ENCODE data around the gene NRN1. TPM values are rescaled to one million over a fixed set of nuclear protein-coding genes. Genes with fewer than 3 reads are reported as not detected.

Gene NRN1
- total RNA-seq, 1 donor from 2014 or later, result 40.8 TPM

DNA sequence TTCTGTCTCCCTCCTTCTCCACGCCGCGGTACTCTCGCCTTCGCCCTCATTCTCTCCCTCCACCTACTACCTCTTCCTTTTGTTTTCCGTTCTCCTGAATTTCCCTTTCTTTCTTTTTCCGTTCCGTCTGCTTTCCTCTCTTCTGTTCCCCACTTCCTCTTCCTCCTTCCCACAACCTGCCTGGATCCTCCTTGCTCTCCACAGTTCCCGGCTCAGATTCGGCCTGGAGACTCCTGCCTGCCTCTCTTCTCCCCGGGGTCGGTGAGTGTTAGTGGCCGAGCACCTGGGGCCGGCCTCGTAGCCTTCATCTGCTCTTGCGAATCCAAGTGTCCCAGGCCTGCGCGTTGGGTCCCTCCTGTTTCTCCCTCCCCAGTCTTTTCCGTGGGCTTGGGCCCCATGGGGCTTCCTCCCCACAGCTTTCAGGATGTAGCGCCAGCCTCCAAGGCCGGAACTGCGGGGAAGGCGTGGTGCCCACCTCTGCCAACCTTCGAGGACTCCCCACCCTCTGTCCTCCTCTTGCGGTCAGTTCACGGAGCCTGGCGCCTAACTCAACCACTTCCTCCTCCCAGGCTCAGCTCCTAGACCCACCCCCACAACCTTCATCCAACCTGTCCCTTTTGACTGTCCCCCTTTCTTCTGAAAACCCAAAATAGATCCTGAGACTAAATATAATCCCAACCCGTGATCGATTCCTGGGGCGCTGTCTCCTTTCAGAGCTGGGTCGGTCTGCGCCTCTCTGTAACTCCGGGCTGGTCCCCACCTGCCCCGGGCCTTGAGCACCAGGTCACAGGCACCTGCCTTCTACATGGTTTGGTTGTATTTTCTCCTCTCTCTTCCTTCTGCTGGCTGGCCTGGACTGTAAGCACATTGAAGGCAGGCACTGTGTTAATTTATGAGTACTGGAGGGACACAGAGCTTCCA is 6.8 kb downstream of the NRN1 start:
- Histone ChIP-seq H3K4me1 (peaks cover 12 to 22% of the 10 kb centered on the region in 2 donors), H3K9me3 (no peaks in the 10 kb centered on the region), H3K4me3 (peak overlapping the region in 1 of 2 donors; percentile 30), H3K36me3 (no peaks in the 10 kb centered on the region), H3K27me3 (peaks cover 61% of the 10 kb centered on the region), H3K27ac (no peak overlapping the region)
- intact Hi-C loops (cut with DNase I), result loop anchor here (5.0 to 10.0 kb wide), 3 partner anchors 58 to 735 kb away; partner anchors contain the start of genes FARS2 and LYRM4
- DNase-seq (ENCODE audit: low spot score in 2 of 2), result no peak
- TF ChIP-seq, protein P1, sequence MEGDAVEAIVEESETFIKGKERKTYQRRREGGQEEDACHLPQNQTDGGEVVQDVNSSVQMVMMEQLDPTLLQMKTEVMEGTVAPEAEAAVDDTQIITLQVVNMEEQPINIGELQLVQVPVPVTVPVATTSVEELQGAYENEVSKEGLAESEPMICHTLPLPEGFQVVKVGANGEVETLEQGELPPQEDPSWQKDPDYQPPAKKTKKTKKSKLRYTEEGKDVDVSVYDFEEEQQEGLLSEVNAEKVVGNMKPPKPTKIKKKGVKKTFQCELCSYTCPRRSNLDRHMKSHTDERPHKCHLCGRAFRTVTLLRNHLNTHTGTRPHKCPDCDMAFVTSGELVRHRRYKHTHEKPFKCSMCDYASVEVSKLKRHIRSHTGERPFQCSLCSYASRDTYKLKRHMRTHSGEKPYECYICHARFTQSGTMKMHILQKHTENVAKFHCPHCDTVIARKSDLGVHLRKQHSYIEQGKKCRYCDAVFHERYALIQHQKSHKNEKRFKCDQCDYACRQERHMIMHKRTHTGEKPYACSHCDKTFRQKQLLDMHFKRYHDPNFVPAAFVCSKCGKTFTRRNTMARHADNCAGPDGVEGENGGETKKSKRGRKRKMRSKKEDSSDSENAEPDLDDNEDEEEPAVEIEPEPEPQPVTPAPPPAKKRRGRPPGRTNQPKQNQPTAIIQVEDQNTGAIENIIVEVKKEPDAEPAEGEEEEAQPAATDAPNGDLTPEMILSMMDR (IDR thresholded peaks at IDR 0.05), result no peak

DNA sequence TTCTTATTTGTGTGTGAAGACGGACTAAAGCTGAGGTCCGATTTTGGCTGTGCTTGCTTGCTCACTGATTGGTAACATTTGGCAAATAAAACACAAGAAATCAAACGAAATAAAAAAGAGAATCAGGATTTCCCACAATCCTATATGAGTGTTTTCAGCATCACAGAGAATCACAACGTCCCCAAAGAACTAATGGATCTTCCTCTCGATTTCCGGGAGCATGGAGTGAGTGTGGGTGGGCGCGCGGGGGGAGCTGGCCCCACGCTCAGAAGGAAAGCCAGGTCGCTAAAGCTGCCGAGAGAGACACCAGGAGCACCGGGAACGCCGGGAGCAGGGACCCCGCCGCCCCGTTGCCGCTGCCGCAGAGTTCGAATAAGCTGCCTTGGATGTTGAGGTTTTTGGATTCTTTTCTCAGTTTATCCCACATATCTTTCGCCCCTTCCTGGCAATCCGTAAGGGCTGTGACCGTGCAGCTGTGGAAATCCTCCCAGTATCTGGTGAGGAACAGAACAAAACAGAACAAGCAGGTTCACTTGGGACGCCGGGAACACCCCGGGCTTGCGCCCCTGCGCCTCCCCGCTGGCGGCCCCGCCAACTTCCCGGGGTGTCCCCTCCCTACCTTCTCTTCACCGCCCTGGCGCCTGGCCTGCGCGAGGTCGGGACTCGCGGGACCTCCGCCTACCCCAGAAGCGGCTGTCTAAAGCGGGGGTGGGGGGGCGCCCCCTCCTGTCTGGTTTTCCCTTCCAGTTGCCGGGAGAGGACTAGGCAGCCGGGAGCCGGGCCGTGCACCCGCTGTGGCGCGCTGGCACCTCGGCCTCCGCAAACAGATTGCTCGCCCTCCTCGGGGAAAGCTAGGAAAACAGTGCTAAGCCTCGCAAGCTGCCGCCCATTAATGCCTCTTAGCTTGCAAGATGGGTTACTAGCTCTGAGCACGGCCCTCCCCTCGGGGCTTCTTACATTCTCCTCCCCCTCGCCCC is 7.7 kb downstream of the NRN1 start:
- Histone ChIP-seq H3K36me3 (no peaks in the 10 kb centered on the region), H3K4me3 (peak overlapping the region; percentile 4 to 30), H3K27me3 (peaks cover 60% of the 10 kb centered on the region), H3K27ac (no peak overlapping the region), H3K4me1 (peaks cover 10 to 22% of the 10 kb centered on the region in 2 donors), H3K9me3 (no peaks in the 10 kb centered on the region)
- DNase-seq (ENCODE audit: low spot score in 2 of 2), result no peak
- TF ChIP-seq, protein P1 (IDR thresholded peaks at IDR 0.05), result peak in 1 of 3 experiments; percentile 18
- intact Hi-C loops (cut with DNase I), result loop anchor here (5.0 to 10.0 kb wide), 2 partner anchors 57 to 734 kb away; partner anchors contain the start of genes FARS2 and LYRM4

DNA sequence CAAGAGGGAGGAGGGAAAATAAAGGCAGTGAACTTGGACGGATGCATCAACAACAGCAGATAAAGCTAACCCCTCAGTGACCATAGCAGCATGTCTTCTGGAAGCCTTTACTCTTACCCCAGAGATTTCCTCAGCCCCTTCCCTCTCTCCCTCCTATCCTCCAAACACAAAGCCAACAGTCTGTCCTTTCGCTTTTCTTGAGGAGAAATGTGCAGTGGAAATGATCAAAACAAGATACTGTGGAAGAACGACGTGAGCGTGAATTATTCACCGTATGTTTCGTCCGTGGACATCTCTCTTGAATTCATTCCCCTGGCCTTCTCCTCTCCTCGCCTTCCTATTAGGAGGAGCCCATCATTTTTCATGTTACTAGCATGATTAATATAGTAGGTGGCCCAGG is 8.5 kb downstream of the NRN1 start:
- Histone ChIP-seq H3K9me3 (no peaks in the 10 kb centered on the region), H3K27ac (no peak overlapping the region), H3K27me3 (peaks cover 53% of the 10 kb centered on the region), H3K36me3 (no peaks in the 10 kb centered on the region), H3K4me1 (peaks cover 5 to 19% of the 10 kb centered on the region in 2 donors), H3K4me3 (no peak overlapping the region)
- intact Hi-C loops (cut with DNase I), result loop anchor here (5.0 to 10.0 kb wide), 2 partner anchors 56 to 733 kb away; partner anchors contain the start of genes FARS2 and LYRM4
- no peak for DNase-seq (ENCODE audit: low spot score in 2 of 2)
- TF ChIP-seq, protein P1 (IDR thresholded peaks at IDR 0.05), result no peak

DNA sequence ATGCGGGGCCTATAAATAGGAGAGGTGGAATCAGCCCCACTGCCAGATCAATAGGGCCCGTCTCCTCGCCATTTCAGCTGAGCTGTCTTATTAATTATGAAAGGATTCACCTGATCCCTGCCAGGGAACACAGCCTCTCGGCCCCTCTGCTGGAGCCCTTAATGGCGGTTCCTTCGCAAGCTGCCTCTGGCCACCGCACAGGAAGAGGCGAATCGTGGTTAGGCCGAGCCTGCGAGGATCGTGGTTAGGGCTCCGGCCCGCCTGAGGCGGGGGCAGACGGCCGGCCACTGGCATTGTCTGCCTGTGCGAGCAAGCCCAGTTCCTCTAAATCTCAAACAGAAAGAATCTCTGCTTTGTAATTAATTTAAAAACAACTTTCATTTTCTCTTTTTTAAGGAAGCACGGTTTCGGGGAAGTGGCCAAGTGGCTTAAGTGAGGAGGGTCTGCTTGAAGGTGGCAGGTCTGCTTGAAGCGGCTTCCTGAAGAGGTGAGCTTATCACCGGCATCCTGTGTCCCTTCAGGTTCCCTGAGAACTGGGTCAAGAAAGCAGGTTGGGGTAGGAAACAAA is 9.2 kb downstream of the NRN1 start:
- Histone ChIP-seq H3K27me3 (peaks cover 45% of the 10 kb centered on the region), H3K4me1 (peaks cover 5 to 17% of the 10 kb centered on the region in 2 donors), H3K36me3 (no peaks in the 10 kb centered on the region), H3K4me3 (peak overlapping the region; percentile 58 to 61), H3K9me3 (no peaks in the 10 kb centered on the region), H3K27ac (no peak overlapping the region)
- DNase-seq (ENCODE audit: low spot score in 2 of 2), result no peak
- TF ChIP-seq, protein P1 (IDR thresholded peaks at IDR 0.05), result no peak
- intact Hi-C loops (cut with DNase I), result loop anchor here (5.0 to 10.0 kb wide), 2 partner anchors 55 to 733 kb away; partner anchors contain the start of genes FARS2 and LYRM4

All from ascending aorta (tissue), 2 donors.